ENCODE measurements around the gene LONP2.

DNA sequence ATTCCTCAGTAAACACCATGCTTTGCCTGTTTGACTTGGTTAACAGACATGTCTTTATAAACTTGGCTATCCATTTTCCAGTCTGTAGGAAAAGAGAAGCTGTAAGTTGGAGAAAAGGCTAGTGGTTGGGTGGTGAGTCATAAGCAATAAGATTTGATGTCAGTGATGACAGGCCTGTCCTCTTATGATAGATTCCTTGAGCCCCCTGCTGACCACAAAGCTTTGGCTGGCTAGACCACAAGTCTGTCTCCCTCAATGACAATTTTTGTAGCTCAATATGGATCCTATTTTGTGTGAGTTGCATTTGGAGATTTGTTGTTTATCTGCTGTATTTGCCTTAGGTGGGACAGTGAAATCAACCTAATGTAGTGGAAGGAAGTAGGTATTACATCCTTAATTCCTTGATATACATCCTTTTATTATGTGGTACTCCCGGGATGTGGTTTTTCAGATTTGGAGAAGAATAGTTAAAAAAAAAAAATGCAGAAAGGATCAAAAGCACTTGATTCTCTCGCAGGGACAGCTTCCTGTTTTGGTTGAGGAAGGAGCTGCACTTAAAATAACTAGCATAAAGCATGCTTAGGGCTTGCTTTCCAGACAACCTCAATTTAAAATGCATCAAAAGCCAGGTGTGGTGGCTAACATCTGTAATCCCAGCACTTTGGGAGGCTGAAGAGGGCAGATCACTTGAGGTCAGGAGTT lies 73.7 kb downstream of the LONP2 start:
- TF ChIP-seq NR2F6 (CRISPR knock-in tag; IDR thresholded peaks at IDR 0.05) = no peak
- TF ChIP-seq NRF1 (conservative IDR thresholded peaks at IDR 0.05 in 1 of 2, IDR thresholded peaks at IDR 0.05 in 1 of 2) = no peak
- peak; percentile 94 for TF ChIP-seq JUND (IDR thresholded peaks at IDR 0.05; ENCODE audit: borderline replicate concordance, low read depth, low read length)
- peak; percentile 76; the same call in 1 of the 3 replicates for TF ChIP-seq JUND (tag; IDR thresholded peaks at IDR 0.05; ENCODE audit: borderline replicate concordance, low read depth, low read length)
- TF ChIP-seq ZFX (CRISPR knock-in tag; IDR thresholded peaks at IDR 0.05) = no peak
- TF ChIP-seq, protein P1, sequence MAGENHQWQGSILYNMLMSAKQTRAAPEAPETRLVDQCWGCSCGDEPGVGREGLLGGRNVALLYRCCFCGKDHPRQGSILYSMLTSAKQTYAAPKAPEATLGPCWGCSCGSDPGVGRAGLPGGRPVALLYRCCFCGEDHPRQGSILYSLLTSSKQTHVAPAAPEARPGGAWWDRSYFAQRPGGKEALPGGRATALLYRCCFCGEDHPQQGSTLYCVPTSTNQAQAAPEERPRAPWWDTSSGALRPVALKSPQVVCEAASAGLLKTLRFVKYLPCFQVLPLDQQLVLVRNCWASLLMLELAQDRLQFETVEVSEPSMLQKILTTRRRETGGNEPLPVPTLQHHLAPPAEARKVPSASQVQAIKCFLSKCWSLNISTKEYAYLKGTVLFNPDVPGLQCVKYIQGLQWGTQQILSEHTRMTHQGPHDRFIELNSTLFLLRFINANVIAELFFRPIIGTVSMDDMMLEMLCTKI (IDR thresholded peaks at IDR 0.05; ENCODE audit: partially characterized antibody) = no peak
- TF ChIP-seq, protein P2, sequence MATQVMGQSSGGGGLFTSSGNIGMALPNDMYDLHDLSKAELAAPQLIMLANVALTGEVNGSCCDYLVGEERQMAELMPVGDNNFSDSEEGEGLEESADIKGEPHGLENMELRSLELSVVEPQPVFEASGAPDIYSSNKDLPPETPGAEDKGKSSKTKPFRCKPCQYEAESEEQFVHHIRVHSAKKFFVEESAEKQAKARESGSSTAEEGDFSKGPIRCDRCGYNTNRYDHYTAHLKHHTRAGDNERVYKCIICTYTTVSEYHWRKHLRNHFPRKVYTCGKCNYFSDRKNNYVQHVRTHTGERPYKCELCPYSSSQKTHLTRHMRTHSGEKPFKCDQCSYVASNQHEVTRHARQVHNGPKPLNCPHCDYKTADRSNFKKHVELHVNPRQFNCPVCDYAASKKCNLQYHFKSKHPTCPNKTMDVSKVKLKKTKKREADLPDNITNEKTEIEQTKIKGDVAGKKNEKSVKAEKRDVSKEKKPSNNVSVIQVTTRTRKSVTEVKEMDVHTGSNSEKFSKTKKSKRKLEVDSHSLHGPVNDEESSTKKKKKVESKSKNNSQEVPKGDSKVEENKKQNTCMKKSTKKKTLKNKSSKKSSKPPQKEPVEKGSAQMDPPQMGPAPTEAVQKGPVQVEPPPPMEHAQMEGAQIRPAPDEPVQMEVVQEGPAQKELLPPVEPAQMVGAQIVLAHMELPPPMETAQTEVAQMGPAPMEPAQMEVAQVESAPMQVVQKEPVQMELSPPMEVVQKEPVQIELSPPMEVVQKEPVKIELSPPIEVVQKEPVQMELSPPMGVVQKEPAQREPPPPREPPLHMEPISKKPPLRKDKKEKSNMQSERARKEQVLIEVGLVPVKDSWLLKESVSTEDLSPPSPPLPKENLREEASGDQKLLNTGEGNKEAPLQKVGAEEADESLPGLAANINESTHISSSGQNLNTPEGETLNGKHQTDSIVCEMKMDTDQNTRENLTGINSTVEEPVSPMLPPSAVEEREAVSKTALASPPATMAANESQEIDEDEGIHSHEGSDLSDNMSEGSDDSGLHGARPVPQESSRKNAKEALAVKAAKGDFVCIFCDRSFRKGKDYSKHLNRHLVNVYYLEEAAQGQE (IDR thresholded peaks at IDR 0.05; ENCODE audit: borderline replicate concordance) = no peak
- TF ChIP-seq, protein P2 (CRISPR knock-in tag; IDR thresholded peaks at IDR 0.05; ENCODE audit: low read depth) = no peak
- no peak for TF ChIP-seq MCM3 (IDR thresholded peaks at IDR 0.05)
